ENCODE results near the gene MCF2. TPM values are rescaled to one million over a fixed set of nuclear protein-coding genes. Genes with fewer than 3 reads are reported as not detected.

MCF2 gene
- total and polyA plus RNA-seq, 10 of the 15 experiments (the other 5 are each of a cell fraction or from before 2014, with no cell fraction given) = 0.07 to 3.3 (median 0.42) TPM

DNA sequence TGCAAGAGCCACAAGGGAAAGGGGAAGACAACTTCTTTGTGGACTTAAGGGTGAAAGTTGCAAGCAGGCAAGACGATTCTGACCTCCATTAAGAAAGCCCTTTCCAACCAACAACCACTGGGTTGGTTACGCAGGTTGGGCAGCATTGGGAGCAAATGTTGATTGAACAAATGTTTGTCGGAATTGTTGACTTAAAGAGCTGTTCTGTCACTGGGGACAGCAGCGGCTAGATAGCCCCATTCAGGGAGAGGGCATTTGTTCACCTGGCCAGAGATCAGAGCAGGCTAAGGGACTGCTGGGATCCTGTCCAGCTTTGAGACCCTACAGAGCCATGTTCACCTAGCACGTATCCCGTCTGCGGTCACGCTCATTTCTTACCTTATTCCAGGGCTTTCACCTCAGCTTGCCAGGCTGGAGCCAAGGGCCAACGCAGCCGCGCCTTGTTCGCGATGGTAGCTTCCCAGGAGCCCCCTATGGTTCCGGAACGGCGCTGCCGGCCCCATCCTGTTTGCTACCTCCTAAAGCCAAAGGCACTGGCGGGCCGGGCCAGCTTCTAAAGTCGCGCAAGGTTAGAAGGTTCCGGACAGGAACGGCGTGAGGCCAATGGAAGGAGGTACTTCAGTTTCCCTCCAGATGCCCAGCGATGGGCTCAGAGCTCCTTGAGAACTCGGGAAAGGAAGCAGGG, 152.8 kb downstream of the MCF2 start:
- BruUV-seq (replicated peaks) = no TSS peak
- Histone ChIP-seq H3K9me3 (replicated peaks; ENCODE audit: control insufficient read depth, insufficient read depth, low read length) (no peaks in the 10 kb centered on the region), H2AFZ (ENCODE audit: control insufficient read depth, low read depth, low read length) (peak overlapping the region; percentile 28), H3K79me2 (ENCODE audit: control insufficient read depth, insufficient read depth, low read length) (no peaks in the 10 kb centered on the region), H3K27me3 (replicated peaks in 1 of 2; ENCODE audit: control insufficient read depth in 2 of 2, insufficient read depth in 2 of 2, low read length in 1 of 2) (no peaks in the 10 kb centered on the region; a peak in 1 of 4 replicates), H3K9ac (ENCODE audit: control insufficient read depth, insufficient read depth, low read length) (no peak overlapping the region), H3K4me2 (ENCODE audit: control insufficient read depth, insufficient read depth) (peak overlapping the region; percentile 40; the same call in 1 of the 2 replicates), H3K36me3 (ENCODE audit: control insufficient read depth in 2 of 2, insufficient read depth in 2 of 2, low read length in 1 of 2) (no peaks in the 10 kb centered on the region), H4K20me1 (ENCODE audit: control insufficient read depth, insufficient read depth) (no peaks in the 10 kb centered on the region), H3K4me1 (ENCODE audit: control insufficient read depth, insufficient read depth, low read length) (peaks cover 6% of the 10 kb centered on the region), H3K4me3 (no peak overlapping the region), H3K27ac (ENCODE audit: control insufficient read depth, insufficient read depth) (peak overlapping the region; percentile 24; the same call in 1 of the 2 replicates)
- in situ Hi-C loops (cut with MboI) = loop anchor here (10.0 kb wide), 3 partner anchors 380 to 780 kb away; partner anchors contain the start of gene ATP11C
- SMC1A ChIA-PET (ENCODE audit: uncharacterized antibody, unreplicated experiment) = interaction anchor here (0.9 to 1.9 kb wide), 3 partner anchors 10 to 777 kb away, joined by 4 to 6 read pairs (median 4); no protein-coding TSS in a partner anchor
- POLR2A ChIA-PET = interaction anchor here (0.6 kb wide), 1 partner anchor 87 kb away, joined by 6 read pairs; no protein-coding TSS in a partner anchor
- FAIRE-seq (no peak), DNase-seq (ENCODE audit: low read depth, low spot score) (no peak), ATAC-seq (no peak)
- RAD21 ChIA-PET (ENCODE audit: unreplicated experiment) = no interaction called here
- CTCF ChIA-PET = no interaction called here
- 76% methylated on average over 26 of the region's 26 CpGs for WGBS (ENCODE audit: insufficient coverage, insufficient replicate concordance, low lambda C conversion rate, missing lambda C conversion rate)
- TF ChIP-seq, protein P1, sequence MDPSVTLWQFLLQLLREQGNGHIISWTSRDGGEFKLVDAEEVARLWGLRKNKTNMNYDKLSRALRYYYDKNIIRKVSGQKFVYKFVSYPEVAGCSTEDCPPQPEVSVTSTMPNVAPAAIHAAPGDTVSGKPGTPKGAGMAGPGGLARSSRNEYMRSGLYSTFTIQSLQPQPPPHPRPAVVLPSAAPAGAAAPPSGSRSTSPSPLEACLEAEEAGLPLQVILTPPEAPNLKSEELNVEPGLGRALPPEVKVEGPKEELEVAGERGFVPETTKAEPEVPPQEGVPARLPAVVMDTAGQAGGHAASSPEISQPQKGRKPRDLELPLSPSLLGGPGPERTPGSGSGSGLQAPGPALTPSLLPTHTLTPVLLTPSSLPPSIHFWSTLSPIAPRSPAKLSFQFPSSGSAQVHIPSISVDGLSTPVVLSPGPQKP (IDR thresholded peaks at IDR 0.05; ENCODE audit: low read depth, low read length) = no peak
- TF ChIP-seq, protein P2, sequence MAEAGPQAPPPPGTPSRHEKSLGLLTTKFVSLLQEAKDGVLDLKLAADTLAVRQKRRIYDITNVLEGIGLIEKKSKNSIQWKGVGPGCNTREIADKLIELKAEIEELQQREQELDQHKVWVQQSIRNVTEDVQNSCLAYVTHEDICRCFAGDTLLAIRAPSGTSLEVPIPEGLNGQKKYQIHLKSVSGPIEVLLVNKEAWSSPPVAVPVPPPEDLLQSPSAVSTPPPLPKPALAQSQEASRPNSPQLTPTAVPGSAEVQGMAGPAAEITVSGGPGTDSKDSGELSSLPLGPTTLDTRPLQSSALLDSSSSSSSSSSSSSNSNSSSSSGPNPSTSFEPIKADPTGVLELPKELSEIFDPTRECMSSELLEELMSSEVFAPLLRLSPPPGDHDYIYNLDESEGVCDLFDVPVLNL (IDR thresholded peaks at IDR 0.05; ENCODE audit: low read depth, low read length) = no peak
- TF ChIP-seq SMC3 (IDR thresholded peaks at IDR 0.05; ENCODE audit: borderline replicate concordance, low read length) = no peak
- TF ChIP-seq GABPA (IDR thresholded peaks at IDR 0.05; ENCODE audit: low read depth) = no peak
- no peak for TF ChIP-seq MAX (IDR thresholded peaks at IDR 0.05; ENCODE audit: low read depth, low read length)
- TF ChIP-seq RUNX3 (IDR thresholded peaks at IDR 0.05; ENCODE audit: low read length) = no peak
- TF ChIP-seq, protein P3, sequence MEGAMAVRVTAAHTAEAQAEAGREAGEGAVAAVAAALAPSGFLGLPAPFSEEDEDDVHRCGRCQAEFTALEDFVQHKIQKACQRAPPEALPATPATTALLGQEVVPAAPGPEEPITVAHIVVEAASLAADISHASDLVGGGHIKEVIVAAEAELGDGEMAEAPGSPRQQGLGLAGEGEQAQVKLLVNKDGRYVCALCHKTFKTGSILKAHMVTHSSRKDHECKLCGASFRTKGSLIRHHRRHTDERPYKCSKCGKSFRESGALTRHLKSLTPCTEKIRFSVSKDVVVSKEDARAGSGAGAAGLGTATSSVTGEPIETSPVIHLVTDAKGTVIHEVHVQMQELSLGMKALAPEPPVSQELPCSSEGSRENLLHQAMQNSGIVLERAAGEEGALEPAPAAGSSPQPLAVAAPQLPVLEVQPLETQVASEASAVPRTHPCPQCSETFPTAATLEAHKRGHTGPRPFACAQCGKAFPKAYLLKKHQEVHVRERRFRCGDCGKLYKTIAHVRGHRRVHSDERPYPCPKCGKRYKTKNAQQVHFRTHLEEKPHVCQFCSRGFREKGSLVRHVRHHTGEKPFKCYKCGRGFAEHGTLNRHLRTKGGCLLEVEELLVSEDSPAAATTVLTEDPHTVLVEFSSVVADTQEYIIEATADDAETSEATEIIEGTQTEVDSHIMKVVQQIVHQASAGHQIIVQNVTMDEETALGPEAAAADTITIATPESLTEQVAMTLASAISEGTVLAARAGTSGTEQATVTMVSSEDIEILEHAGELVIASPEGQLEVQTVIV (IDR thresholded peaks at IDR 0.05; ENCODE audit: borderline replicate concordance, partially characterized antibody) = no peak
- no peak for TF ChIP-seq PML (IDR thresholded peaks at IDR 0.05; ENCODE audit: low read length)
- TF ChIP-seq SMARCA5 (IDR thresholded peaks at IDR 0.05) = no peak
- no peak for TF ChIP-seq STAT1 (conservative IDR thresholded peaks at IDR 0.05)
- no peak for TF ChIP-seq FOXM1 (IDR thresholded peaks at IDR 0.05; ENCODE audit: low read depth, low read length)
- no peak for TF ChIP-seq POU2F2 (IDR thresholded peaks at IDR 0.05; ENCODE audit: borderline replicate concordance, low read depth, low read length)
- TF ChIP-seq, protein P4, sequence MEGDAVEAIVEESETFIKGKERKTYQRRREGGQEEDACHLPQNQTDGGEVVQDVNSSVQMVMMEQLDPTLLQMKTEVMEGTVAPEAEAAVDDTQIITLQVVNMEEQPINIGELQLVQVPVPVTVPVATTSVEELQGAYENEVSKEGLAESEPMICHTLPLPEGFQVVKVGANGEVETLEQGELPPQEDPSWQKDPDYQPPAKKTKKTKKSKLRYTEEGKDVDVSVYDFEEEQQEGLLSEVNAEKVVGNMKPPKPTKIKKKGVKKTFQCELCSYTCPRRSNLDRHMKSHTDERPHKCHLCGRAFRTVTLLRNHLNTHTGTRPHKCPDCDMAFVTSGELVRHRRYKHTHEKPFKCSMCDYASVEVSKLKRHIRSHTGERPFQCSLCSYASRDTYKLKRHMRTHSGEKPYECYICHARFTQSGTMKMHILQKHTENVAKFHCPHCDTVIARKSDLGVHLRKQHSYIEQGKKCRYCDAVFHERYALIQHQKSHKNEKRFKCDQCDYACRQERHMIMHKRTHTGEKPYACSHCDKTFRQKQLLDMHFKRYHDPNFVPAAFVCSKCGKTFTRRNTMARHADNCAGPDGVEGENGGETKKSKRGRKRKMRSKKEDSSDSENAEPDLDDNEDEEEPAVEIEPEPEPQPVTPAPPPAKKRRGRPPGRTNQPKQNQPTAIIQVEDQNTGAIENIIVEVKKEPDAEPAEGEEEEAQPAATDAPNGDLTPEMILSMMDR (IDR thresholded peaks at IDR 0.05 in 2 of 3, conservative IDR thresholded peaks at IDR 0.05 in 1 of 3; ENCODE audit: control insufficient read depth in 2 of 3, extremely low read depth in 1 of 3, insufficient read depth in 1 of 3, low read depth in 3 of 3, low read length in 3 of 3) = no peak
- TF ChIP-seq CREB1 (IDR thresholded peaks at IDR 0.05; ENCODE audit: low read depth) = no peak
- no peak for TF ChIP-seq FOXK2 (IDR thresholded peaks at IDR 0.05)
- no peak for TF ChIP-seq ZSCAN29 (IDR thresholded peaks at IDR 0.05)
- no peak for TF ChIP-seq CBX3 (IDR thresholded peaks at IDR 0.05; ENCODE audit: borderline replicate concordance, low read depth)
- intact Hi-C loops (cut with micrococcal nuclease; ENCODE audit: unreplicated experiment) = loop anchor here (5.0 to 10.0 kb wide), 3 partner anchors 377 to 423 kb away; partner anchors contain the start of genes ATP11C and CXorf66
